Heart right ventricle (tissue), 16 donors: ENCODE results near the gene ANKRD13B. TPM values are rescaled to one million over a fixed set of nuclear protein-coding genes. Genes with fewer than 3 reads are reported as not detected.

Experiments
- ATAC-seq, 8 donors: fragments of 200-7000 bp; cut with Tn5 transposase; one replicate each; pipeline ENCODE4 v1.9.1; 2020; ENCODE audit warnings: mild to moderate bottlenecking in 8 of 8, moderate library complexity in 8 of 8, moderate number of reproducible peaks in 1 of 8
- DNase-seq, 2 donors: peaks; one replicate each; pipeline ENCODE4 v3.0.0-alpha.2; 2020
- H3K27ac ChIP-seq, 10 donors: fragments of 200-600 bp; sonication (generic) in 2 of 10; one replicate each; pipeline versions ENCODE4 v1.5.0 to v1.8.0; 2020 to 2022; ENCODE audit warnings: mild to moderate bottlenecking in 3 of 10
- H3K27me3 ChIP-seq, 7 donors: fragments of 200-600 bp; one replicate each; pipeline ENCODE4 v1.8.0; 2021 to 2022; ENCODE audit warnings: mild to moderate bottlenecking in 2 of 7
- H3K36me3 ChIP-seq, 9 donors: fragments of 200-600 bp; sonication (generic) in 1 of 9; one replicate each; pipeline versions ENCODE4 v1.5.0 to v1.8.0; 2020 to 2022; ENCODE audit warnings: mild to moderate bottlenecking in 2 of 9
- H3K4me1 ChIP-seq, 9 donors: fragments of 200-600 bp; sonication (generic) in 1 of 9; one replicate each; pipeline versions ENCODE4 v1.5.0 to v1.8.0; 2020 to 2022; ENCODE audit warnings: mild to moderate bottlenecking in 4 of 9
- H3K4me3 ChIP-seq, 10 donors: fragments of 200-600 bp; sonication (generic) in 2 of 10; one replicate each; pipeline versions ENCODE4 v1.5.0 to v1.8.0; 2020 to 2022; ENCODE audit warnings: mild to moderate bottlenecking in 7 of 10, moderate library complexity in 2 of 10
- H3K9me3 ChIP-seq, 11 donors: fragments of 200-600 bp in 10 of 11; sonication (generic) in 2 of 11; one replicate each; pipeline versions ENCODE4 v1.5.0 to v1.8.0; 2013 to 2022; ENCODE audit warnings: mild to moderate bottlenecking in 2 of 11, control low read depth in 1 of 11, moderate library complexity in 1 of 11
- CTCF ChIP-seq, 9 donors: fragments of 200-600 bp; sonication (generic) in 2 of 9; IDR thresholded peaks; one replicate each; pipeline versions ENCODE4 v1.5.0 to v1.8.0; 2021 to 2022; ENCODE audit warnings: antibody characterized with exemption in 9 of 9, mild to moderate bottlenecking in 5 of 9, moderate library complexity in 1 of 9
- WGBS, 2 donors: extraction: QIAGEN DNeasy Blood & Tissue Kit; methylation state at CpG; one replicate each; pipeline ENCODE4 v1.1.7; 2013; ENCODE audit warnings: inconsistent platforms in 1 of 2; 5-methylcytosine and 5-hydroxymethylcytosine counted together
- intact Hi-C, 10 donors: fragments of 100-400 bp; cut with DNase I; formaldehyde crosslinking; loops; one replicate each; pipeline versions ENCODE4 v1.11.1 to v1.14.2; 2022
- polyA plus RNA-seq, 2 donors: library from polyadenylated mRNA; stranded (reverse); fragments of 200-250 nt; gene quantifications; one replicate each; pipeline ENCODE4 v1.2.3, GENCODE V29; 2013
- total RNA-seq, 10 donors: library from RNA; stranded (reverse); fragmentation: NEBNext Ultra II Directional in 3 of 10; extraction: Animal tissue kit (Norgen Biotek cat#: 25700) in 3 of 10; gene quantifications; one replicate each; pipeline versions ENCODE4 v1.2.1 to v1.2.4, GENCODE V29; 2021 to 2023
- donor health status: Arrhythmogenic right ventricular cardiomyopathy.
- donor health status: ischemic (EF 13 %, LVEDD 7.1; RV severe dilation, severe dysfunction).
- donor health status: healthy with polysubstance abuse.
- donor health status: DM: no; HTN: yes; CAD: no.
- donor health status: DM: no; HTN: no; CAD: no.
- donor health status: ischemic (EF 25% LVEDD 6.9; RV normal size, moderate dysfunction).
- donor health status: ischemic (EF 25% LVEDD 5.7; RV mildly dilated, moderate dysfunction).
- donor health status: healthy.
- donor health status: DM: yes; HTN: yes; CAD: no.
- donor health status: Ischemic cardiomyopathy.
- donor health status: ischemic (EF 35%, LVEDD 5.7; RV mildly dilated, moderate dysfunction).
- donor health status: nonischemic (EF 11% LVEDD 7.7; RV severe dilation, severe dysfunction).
- donor health status: DM: yes; HTN: yes; CAD: no.
- donor health status: PGD.
- donor health status: ischemic (EF 29% LVEDD 5.4; RV normal size, mild dysfunction).
- donor health status: nonischemic (EF 23%, LVEDD 6.1; RV moderate dilation, normal function).

The ANKRD13B gene
- total and polyA plus RNA-seq, 12 donors: 2.5 to 9.7 (median 5.7) TPM

- H3K4me3 ChIP-seq: no peak overlapping the region
- ATAC-seq (no peak), DNase-seq (no peak)
- TF ChIP-seq CTCF (IDR thresholded peaks at IDR 0.05): no peak
- 86 to 90% methylated on average over 6 of the region's 6 CpGs for WGBS, 2 donors
- H3K27me3 ChIP-seq: no peaks in the 10 kb centered on the region
- H3K9me3 ChIP-seq: no peaks in the 10 kb centered on the region
- peak overlapping the region in 1 of 10 donors; percentile 71 for H3K27ac ChIP-seq
- H3K36me3 ChIP-seq: peaks cover 3 to 64% (median 37%) of the 10 kb centered on the region in 9 donors
- intact Hi-C loops: loop anchor here in 1 of 10 donors (10.0 kb wide), 1 partner anchor 51 kb away; the partner anchor contains the start of gene CORO6
- H3K4me1 ChIP-seq: peaks cover 14 to 57% (median 36%) of the 10 kb centered on the region in 9 donors
Measured at GRCh38 chr17:29573558-29573869, 19.4 kb upstream of the ANKRD13B start.

- peaks cover 3 to 70% (median 37%) of the 10 kb centered on the region in 9 donors for H3K36me3 ChIP-seq
- no peaks in the 10 kb centered on the region for H3K27me3 ChIP-seq
Measured at GRCh38 chr17:29573871-29574731, 18.8 kb upstream of the ANKRD13B start.

GRCh38 chr17:29574732-29575510, 18.0 kb upstream of the ANKRD13B start:
- intact Hi-C loops: loop anchor here in 2 of 10 donors (5.0 to 10.0 kb wide), 2 partner anchors 37 to 50 kb away; partner anchors contain the start of gene CORO6 (in 1 of the 2)
- Histone ChIP-seq H3K4me3 (no peak overlapping the region), H3K27ac (no peak overlapping the region), H3K9me3 (no peaks in the 10 kb centered on the region), H3K4me1 (peaks cover 13 to 46% (median 23%) of the 10 kb centered on the region in 9 donors), H3K36me3 (peaks cover 3 to 77% (median 37%) of the 10 kb centered on the region in 9 donors), H3K27me3 (no peaks in the 10 kb centered on the region)
- WGBS, 2 donors: 87 to 92% methylated on average over 17 of the region's 17 CpGs
- TF ChIP-seq CTCF (IDR thresholded peaks at IDR 0.05): no peak
- DNase-seq: no peak
- no peak for ATAC-seq

More at GRCh38 chr17:29573871-29574731, 18.8 kb upstream of the ANKRD13B start:
- Histone ChIP-seq H3K9me3 (no peaks in the 10 kb centered on the region), H3K4me1 (peaks cover 14 to 54% (median 31%) of the 10 kb centered on the region in 9 donors), H3K4me3 (no peak overlapping the region), H3K27ac (no peak overlapping the region)
- DNase-seq (peak in 1 of 2 donors; percentile 6), ATAC-seq (no peak)
- TF ChIP-seq CTCF (IDR thresholded peaks at IDR 0.05): no peak
- intact Hi-C loops: loop anchor here in 1 of 10 donors (10.0 kb wide), 1 partner anchor 51 kb away; the partner anchor contains the start of gene CORO6
- 87 to 88% methylated on average over 14 of the region's 14 CpGs for WGBS, 2 donors
